ENCODE data around the gene IL13RA2.

The IL13RA2 gene

DNA sequence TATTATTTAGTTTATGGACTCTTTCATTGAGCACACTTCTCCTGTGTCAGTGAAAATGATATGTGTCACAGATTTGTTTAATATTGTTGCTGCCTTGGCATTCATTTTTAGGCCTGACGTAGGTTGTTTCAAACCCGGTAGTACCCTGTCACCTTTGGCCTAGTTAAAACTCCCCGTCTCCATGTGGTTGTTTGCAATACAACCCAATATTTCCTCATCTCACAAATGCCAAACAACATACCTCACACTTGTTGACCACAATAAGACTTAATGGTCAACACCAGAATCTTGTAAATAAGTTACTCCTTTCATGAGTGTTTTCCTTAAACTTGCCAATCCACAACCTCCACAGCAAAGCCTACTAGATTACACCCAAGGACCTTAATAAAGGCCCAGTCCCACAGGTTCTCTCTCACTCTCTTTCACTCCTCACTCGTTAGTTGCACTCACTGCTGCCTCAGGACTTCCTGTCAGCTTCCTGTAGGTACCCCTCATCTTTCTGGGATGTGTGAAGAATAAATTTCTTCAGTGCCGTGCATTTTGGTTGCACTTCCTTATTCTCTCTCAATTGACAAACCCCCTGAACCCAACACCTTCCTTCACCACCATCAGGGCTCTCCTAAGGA lies 31.3 kb downstream of the IL13RA2 start:
- no peak for DNase-seq

DNA sequence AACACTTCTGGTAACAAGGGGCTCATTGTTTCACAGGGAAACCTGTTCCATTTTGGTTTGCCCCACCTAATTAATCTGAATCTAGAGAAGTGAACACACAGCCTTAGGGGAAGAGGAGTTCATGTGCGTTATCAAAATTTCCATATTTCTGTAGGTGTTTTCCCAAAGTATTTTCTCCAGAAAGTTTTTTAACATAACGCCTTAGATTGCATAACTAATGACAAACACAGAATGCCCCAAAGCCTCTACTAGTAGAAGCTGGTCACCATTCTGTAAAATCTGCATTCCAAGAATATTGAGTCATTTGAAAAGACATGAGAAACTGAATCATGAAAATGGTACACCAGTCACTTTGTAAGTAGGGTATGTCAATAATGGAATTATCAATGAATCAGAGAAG lies 41.1 kb downstream of the IL13RA2 start:
- DNase-seq = no peak

DNA sequence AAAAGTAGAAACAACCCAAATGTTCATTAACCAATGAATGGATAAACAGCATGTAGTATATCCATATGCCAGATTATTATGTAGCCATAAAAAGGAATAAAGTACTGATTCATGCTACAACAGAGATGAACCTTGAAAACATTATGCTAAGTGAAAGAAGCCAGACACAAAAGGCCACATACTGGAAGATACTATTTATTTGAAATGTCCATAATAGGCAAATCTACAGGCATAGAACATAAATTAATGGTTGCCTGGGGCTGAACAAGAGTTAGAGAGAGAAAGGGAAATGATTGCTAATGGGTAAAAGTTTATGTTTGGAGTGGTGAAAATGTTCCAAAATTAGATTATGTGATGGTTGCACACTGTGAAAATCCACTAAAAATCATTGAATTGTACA lies 44.4 kb downstream of the IL13RA2 start:
- no peak for DNase-seq

DNA sequence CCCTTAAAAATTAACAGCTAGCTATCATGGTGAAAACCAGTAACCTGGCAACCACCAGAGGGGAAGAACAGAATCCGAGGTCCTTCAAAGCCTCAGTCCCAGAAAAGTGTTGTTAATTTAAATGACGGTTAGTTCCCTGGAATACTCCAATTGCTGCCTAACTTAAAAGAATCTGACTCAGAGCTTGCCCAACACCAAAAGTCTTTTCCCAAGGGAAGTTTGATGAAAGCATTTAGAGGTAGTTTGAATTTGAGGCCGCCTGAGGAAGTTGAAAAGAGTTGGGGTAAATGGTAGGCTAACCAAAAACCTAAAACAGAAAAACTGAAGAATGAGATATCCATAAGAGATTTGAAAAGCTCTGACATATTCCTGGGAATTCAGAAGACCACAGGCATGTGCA lies 46.6 kb downstream of the IL13RA2 start:
- no peak for DNase-seq

DNA sequence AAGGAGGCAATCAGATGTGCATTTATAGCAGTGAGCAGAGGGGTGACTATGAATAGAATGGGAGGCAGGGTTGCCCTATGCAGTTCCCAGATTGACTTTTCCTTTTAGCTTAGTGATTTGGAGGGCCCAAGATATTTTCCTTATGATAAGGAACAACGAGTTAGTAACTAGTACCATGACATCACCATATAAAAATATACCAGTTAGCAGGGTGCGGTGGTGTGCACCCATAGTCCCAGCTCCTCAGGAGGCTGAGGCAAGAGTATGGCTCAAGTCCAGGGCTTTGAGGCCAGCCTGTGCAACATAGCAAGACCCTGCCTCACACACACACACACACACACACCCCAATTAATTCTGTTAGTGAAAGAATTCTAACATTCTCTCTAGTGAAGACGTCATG lies 53.0 kb downstream of the IL13RA2 start:
- no peak for DNase-seq

DNA sequence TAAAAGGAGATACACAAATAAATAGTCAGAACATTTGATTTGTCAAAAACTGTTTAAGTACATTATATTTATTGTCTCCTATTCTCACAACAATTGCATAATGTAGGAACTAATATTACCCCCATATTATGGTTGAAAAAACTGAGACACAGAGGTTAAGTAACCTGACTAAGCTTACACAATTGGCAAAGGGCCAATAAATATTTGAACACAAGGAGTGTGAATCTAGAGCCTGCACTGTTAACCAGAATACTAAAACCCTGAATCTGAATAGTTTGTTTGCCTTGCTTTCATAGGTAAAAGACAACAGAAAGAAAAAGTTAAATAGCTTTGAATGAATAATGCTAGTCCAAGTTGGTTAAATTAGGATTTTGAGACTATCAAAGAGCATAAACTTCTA lies 55.2 kb downstream of the IL13RA2 start:
- no peak for DNase-seq

DNA sequence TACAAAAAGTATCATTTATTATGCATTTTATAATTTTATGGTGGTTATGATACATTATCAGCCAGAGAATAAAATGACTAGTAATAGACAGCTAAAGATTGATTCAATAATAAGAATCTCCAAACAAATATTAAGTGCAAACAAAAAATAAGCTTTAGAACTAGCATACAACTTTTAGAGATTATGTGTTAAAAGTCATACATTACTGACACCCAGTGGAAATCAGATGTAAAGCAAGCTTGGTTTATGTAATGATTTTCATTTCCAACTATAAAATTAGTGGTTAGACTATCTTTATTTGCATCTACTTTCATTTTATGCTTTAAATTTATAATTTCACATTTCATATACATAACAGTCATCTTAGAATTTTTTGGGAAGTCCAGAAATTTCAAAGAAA lies 57.7 kb downstream of the IL13RA2 start:
- no peak for DNase-seq

All from activated gamma-delta T cell (primary cell).